Measurements from ENCODE around the gene CNTNAP5.

CNTNAP5 gene

DNA sequence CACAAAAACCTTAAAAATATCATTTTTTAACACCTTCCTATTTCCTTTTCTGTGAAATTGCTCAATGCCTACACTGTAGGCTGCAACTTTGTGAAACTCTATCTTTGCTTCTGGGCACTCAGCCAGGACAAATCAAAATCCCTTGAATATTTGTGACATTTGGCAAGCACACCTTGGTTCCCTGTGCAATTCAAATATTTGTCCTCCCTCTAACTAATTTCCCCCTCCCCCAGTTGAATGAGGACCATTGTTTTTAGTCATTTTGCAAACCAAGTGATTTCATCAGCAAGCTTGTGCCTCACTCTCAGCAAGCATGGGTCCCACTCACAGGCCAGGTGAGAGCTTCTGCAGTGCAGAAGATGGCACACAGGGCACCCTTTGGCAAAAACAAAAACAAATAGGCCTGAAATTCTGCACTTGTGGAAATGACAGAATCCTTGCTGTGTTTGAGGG, 541.5 kb downstream of the CNTNAP5 start:
- DNase-seq: no peak

DNA sequence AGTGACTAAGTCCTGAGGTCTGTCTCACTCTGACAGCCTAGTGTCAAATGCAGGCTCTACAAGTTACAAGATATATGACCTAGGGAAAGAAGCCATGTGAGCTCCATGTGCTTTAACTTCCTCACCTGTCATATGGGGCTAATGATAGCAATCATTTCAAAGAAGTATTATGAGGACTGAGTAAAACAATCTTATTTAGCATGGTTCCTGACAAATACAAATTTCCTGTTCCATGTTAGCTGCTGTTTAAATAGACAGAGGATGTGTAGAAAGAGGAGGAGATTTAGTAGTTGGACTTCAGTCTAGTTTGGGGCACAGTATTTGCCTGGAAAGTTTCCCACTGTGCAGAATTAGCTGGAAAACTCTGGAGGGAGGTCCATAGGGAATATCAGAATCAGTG, 545.8 kb downstream of the CNTNAP5 start:
- DNase-seq: no peak

DNA sequence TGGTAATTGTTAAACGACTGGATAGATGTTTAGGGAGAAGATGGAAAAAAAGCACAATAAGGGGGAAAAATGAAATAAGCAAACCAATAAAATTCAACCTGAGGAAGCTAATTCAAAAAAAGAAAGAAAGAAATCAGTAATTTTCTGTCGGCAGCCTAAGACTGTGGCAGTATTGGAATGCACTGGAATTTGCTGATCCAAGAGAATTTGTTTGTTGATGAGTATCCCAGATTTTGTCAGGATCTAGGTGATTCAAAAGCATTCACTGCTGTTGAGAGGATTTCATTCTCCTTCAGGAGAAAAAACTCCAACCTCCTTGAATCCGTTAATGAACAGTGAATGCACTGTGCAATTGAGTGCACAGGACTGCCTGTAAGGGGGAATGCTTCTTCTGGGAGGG, 546.7 kb downstream of the CNTNAP5 start:
- no peak for DNase-seq

- no peak for DNase-seq
Measured at GRCh38 chr2:124572934-124573634, 548.0 kb downstream of the CNTNAP5 start.

- DNase-seq: no peak
Measured at GRCh38 chr2:124575497-124575896, 550.4 kb downstream of the CNTNAP5 start.

DNA sequence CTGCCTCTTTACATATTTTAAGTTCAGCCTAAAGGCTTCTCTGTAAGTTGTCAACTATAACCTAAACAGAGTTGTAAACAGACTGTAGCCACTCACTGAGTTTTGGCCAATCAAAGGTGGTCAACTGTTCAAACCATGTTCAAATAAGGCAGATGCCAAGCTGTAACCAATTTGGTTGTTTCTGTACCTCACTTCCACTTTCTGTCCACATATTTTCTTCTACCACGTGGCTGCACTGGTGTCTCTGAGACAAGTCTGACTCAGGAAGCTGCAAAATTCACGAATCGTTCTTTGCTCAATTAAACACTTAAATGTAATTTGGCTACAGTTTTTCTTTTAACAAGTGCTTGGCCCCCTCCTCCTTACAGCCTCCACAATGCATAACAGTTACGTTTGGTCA, 555.2 kb downstream of the CNTNAP5 start:
- no peak for DNase-seq

GRCh38 chr2:124582387-124582786, 557.3 kb downstream of the CNTNAP5 start:
- DNase-seq: no peak

GRCh38 chr2:124584615-124585014, 559.5 kb downstream of the CNTNAP5 start:
- DNase-seq: no peak

DNA sequence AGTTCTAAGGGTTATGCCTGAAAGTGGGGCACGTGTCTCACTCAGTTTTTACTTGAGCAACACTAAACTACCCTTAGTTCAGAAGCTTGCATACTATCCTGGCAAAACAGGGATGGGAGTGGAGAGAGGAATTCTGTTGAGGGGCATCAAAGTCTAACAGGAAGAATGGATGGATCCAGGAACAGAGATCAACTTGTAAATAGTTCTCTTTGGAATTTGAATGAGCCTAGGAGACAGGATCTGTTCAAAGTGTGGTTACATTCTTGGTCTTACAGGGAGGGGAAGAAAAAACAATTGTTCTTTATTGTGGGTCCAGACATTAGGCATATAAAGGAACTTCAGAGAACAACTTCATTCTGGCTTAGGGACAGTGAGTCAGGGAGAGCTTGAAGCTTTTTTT, 560.2 kb downstream of the CNTNAP5 start:
- no peak for DNase-seq

DNA sequence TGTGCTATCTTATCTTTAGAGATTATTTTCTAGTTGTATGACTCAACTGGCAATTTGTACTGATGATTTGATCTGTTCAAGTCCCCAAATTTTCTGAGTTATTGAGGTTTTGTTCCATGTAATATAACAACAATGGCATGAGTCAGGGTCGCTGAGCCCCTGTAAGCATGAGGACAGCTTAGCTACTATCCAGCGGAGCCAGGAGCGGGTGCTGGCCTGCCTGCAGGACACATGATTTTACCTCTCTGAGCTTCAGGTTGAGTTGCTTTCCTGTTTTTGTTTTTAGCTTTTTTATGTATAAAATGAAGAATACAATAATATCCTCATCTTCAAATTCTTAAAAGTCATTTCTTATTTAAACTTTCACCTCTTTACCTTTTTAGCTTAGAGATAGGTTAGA, 561.1 kb downstream of the CNTNAP5 start:
- DNase-seq: no peak

- DNase-seq: no peak
Measured at GRCh38 chr2:124586835-124587234, 561.7 kb downstream of the CNTNAP5 start.

DNA sequence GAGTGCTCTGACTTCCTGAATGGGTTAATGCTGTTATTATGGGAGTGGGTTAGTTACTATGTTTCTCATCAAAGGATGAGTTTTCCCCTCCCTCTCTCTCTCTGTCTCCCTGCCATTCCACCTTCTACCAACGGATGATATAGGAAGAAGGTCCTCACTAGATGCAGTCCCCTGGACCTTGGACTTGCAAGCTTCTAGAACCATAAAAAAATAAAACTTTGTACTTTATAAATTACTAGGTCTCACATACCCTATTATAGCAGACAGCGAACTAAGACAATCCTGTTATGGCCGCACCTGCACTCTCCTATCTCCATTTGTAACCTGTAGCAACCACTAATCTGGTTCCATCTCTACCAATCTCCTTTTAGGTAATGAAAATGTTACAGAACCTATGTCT, 564.9 kb downstream of the CNTNAP5 start:
- DNase-seq: no peak

DNA sequence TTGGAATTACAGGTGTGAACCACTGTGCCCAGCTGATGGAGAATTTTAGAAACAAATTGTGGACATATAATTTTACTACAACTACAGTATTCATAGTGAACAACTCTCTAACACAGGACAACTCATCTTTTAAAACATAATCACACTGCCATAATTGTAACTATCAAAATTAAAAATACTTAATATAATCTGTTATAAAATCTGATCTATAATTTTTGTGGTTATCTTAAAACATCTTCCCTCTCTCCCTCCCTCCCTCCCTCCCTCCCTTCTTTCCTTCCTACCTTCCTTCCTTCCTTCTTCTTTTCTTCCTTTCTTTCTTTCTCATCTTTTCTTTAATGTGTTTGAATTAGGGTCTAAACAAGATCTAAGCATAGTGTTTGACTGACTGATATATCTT, 577.7 kb downstream of the CNTNAP5 start:
- no peak for DNase-seq

DNA sequence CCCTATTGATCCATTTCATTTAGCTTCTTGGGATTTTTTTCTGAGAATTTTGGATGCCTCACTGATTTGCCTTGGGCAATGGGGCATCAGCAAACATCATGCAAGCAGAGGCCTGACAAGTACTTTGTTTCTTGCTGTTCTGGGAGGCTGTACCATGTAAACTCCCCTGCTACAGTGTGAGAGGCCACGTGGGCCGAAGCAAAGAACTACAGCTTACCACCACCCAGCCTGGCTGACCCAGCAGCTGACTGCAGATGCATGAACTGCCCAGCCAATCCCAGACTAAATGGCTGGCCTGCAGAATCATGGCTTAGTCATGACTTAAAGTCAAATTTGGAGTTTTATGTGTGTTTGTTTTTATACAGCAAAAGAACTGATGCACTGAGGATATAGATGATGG, 579.9 kb downstream of the CNTNAP5 start:
- no peak for DNase-seq

GRCh38 chr2:124607679-124608078, 582.6 kb downstream of the CNTNAP5 start:
- DNase-seq: no peak

DNA sequence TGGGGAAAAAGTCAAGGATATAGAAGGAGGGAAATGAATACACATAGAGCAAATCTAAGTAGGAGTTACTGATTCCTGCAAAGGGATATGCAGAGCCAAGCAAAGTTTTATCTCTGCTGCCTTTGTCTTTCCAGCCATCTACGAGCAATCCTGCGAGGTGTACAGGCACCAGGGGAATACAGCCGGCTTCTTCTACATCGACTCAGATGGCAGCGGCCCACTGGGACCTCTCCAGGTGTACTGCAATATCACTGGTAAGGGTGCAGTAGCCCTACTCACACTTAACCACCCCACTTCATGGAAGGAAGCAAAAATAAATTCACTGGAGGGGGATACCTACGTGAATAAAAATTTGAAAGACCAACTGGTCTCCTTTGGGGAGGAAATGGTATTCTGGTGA, 584.6 kb downstream of the CNTNAP5 start:
- DNase-seq: no peak

DNA sequence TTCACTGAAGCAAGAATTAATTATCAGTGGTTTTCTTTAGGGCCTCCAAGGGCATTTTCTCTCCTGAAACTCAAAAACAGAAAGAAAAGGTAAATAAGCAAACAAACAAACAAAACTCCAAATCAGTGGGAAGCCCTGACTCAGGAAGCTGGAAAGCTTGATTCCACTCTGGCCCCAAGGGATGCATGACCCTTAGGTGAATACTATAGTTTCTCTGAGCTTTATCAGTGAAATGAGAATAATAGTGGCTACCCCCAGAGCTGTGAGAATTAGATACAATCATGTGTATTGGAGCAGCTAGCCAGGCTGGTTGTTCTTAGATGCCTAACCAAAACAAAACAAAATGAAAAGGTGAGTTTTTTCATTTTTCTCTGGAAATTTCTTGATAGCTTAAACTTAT, 585.1 kb downstream of the CNTNAP5 start:
- DNase-seq: no peak

- DNase-seq: no peak
Measured at GRCh38 chr2:124610866-124611265, 585.8 kb downstream of the CNTNAP5 start.

DNA sequence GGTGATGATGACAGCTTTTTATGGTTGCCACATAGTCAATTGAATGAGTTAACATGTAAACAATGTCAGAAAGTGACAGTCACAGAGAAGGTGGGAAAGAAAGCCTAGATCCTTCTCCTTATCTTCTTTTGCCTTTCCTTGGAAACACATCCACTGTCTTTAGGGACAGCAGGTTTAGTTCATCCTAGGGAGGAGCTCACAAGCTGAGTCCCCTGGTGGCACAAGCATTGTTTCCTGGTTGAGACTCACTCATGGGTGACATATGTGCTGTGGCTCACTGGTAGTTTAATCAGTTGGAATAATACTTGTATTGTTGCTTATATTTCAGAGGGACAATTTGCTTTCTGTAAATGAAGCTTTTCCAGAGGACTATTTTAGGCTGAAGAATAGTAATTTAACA, 598.5 kb downstream of the CNTNAP5 start:
- DNase-seq: no peak

- no peak for DNase-seq
Measured at GRCh38 chr2:124625561-124625960, 600.5 kb downstream of the CNTNAP5 start.

- DNase-seq: no peak
Measured at GRCh38 chr2:124626993-124627392, 601.9 kb downstream of the CNTNAP5 start.

DNA sequence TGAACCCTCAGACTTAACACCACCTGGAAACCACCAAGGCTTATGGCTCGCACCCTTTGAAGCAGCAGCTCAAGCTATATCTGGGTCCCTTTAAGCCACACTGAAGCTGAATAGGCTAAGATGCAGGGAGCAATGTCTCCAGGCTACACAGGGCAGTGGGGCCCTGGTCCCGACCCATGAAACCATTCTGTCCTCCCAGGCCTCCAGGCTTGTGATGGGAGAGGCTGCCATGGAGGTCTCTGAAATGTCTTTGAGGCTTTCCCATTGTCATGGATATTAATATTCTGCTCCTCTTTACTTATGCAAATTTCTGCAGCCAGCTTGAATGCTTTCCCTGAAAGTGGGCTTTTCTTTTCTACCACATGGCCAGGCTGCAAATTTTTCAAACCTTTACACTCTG, 608.7 kb downstream of the CNTNAP5 start:
- DNase-seq: no peak

- DNase-seq: no peak
Measured at GRCh38 chr2:124639524-124639923, 614.4 kb downstream of the CNTNAP5 start.

GRCh38 chr2:124640221-124640750, 615.2 kb downstream of the CNTNAP5 start:
- no peak for DNase-seq

DNA sequence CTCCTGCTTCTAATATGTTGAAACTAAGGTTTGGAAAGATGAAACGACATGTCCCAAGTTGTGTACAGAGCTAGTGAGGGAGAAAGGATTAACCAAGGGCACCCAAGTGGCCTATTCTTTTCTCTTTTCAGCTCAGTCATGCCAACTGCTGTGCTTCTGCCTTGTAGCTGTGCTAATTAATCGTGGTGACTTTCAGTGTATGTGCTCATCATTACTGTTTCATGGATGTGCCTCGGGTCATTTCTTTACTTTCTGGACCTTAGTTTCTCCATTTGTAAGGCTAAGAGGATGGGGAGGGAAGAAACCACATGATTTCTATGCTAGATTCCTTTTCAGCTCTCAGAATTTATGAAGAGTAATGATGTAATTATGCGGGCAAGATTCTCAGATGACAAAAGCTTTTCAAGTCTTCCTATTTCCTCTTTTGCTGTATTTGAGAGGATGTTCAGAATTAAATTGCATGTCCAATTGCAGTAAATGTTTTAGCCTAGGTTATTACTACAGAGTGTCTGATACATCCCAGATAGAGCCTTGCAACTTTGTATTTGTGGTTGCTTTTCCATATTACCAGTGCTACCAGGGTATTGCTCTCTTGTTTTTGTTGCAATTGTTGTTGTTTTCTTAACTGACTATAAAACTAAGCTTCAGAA, 621.2 kb downstream of the CNTNAP5 start:
- DNase-seq: no peak

All from hematopoietic multipotent progenitor cell treated with erythropoietin and hydrocortisone succinate and interleukin-3 and kit ligand, for 8 days (in vitro differentiated cells).